Measurements from ENCODE around the gene GAREM2. TPM values are rescaled to one million over a fixed set of nuclear protein-coding genes. Genes with fewer than 3 reads are reported as not detected.

The GAREM2 gene
- total and polyA plus RNA-seq, 4 experiments from 2014 or later, result 0.14 to 3.6 (median 2.7) TPM

DNA sequence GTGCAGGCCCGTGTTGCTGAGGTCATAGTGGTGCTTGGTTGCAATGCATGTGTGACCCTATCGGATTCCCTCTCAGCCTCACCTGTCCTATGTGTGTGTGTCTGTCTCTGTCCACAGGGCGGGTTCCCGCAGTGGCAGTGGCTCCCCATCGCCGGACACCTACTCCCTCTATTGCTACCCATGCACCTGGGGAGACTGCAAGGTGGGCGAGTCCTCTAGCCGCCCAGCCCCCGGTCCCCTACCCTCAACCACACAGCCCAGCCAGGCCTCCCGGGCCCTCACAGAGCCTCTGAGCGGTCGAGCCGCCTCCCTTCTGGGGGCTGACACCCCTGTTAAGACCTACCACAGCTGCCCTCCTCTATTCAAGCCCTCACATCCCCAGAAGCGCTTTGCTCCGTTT is 14.2 kb downstream of the GAREM2 start:
- Histone ChIP-seq H3K36me3 (ENCODE audit: insufficient read depth, low read length) (peaks cover 13% of the 10 kb centered on the region), H3K27me3 (ENCODE audit: insufficient read depth, low read length) (no peaks in the 10 kb centered on the region), H3K9me3 (ENCODE audit: control insufficient read depth in 1 of 2, low read length in 2 of 2) (no peaks in the 10 kb centered on the region), H3K27ac (ENCODE audit: low read depth, low read length) (no peak overlapping the region), H3K4me1 (ENCODE audit: insufficient read depth, low read length) (peaks cover 19% of the 10 kb centered on the region), H3K4me3 (ENCODE audit: low read length in 2 of 2) (no peak overlapping the region)
- H3K9me3 Mint-ChIP-seq, result no peaks in the 10 kb centered on the region
- H3K4me1 Mint-ChIP-seq, result peaks cover 10 to 22% (median 14%) of the 10 kb centered on the region in 4 donors
- intact Hi-C loops (cut with micrococcal nuclease), result no loop called here
- no peaks in the 10 kb centered on the region for H3K27me3 Mint-ChIP-seq
- DNase-seq, result no peak
- H3K36me3 Mint-ChIP-seq, result peaks cover 13 to 21% of the 10 kb centered on the region in 2 donors
- H3K27ac Mint-ChIP-seq, result peak overlapping the region in 2 of 7 donors; percentile 62 to 66
- ChIA-PET CTCF (ENCODE audit: partially characterized antibody) (interaction anchor here (0.8 to 4.3 kb wide), 3 partner anchors 11 to 196 kb away, joined by 3 to 17 read pairs (median 3); no protein-coding TSS in a partner anchor), POLR2A (ENCODE audit: partially characterized antibody) (interaction anchor here (0.8 kb wide), 1 partner anchor 548 kb away, joined by 3 read pairs; no protein-coding TSS in a partner anchor)
- H3K4me3 Mint-ChIP-seq, result peak overlapping the region in 3 of 8 donors; percentile 63 to 73 (median 70)

DNA sequence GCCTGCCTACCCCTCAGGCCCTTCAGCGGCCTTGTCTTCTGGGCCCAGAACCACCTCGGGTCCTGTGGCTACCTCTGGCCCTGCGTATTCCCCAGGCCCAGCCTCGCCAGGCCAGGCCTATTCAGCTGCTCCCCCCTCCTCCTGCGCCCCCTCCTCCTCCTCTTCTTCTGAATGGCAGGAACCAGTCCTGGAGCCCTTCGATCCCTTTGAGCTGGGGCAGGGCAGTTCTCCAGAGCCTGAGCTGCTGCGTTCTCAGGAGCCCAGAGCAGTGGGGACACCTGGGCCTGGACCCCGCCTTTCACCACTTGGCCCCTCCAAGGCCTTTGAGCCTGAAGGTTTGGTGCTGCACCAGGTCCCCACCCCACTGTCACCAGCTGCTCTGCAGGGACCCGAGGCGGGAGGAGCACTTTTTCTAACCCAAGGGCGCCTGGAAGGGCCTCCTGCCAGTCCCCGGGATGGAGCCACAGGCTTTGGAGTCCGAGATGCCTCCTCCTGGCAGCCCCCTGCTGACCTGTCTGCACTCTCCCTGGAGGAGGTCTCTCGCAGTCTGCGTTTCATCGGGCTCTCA is 14.7 kb downstream of the GAREM2 start:
- intact Hi-C loops (cut with micrococcal nuclease), result no loop called here

DNA sequence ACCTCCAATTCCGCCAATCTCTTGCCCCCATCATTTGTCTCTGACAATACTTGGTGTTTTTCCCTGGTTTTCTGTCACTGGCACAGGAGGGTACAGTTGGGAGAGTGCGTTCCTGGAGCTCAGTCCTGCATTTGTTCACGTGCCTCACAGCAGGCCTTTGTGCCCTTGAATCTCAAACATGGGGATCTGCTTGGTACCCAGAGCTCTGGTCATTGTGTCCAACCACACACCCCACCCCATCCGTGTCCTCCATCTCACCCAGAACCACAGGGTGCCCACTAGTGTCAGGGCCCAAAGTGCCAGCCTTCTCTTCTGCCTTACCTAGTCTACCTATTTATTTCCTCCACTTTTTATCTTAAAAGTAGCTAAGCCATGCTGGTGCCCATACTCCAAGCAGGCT is 16.2 kb downstream of the GAREM2 start:
- POLR2A ChIA-PET (ENCODE audit: partially characterized antibody), result interaction anchor here (1.1 kb wide), 1 partner anchor 56 kb away, joined by 3 read pairs; no protein-coding TSS in a partner anchor
- H3K9me3 Mint-ChIP-seq, result no peaks in the 10 kb centered on the region
- no peak for DNase-seq
- peaks cover 7 to 16% (median 9%) of the 10 kb centered on the region in 4 donors for H3K4me1 Mint-ChIP-seq
- CTCF ChIA-PET (ENCODE audit: partially characterized antibody), result interaction anchor here (1.6 to 1.9 kb wide), 2 partner anchors 11 kb away, joined by 5 read pairs; no protein-coding TSS in a partner anchor
- Histone ChIP-seq H3K4me3 (ENCODE audit: low read length in 2 of 2) (no peak overlapping the region), H3K36me3 (ENCODE audit: insufficient read depth, low read length) (peaks cover 28% of the 10 kb centered on the region), H3K9me3 (ENCODE audit: control insufficient read depth in 1 of 2, low read length in 2 of 2) (no peaks in the 10 kb centered on the region), H3K27me3 (ENCODE audit: insufficient read depth, low read length) (no peaks in the 10 kb centered on the region), H3K4me1 (ENCODE audit: insufficient read depth, low read length) (peaks cover 15% of the 10 kb centered on the region), H3K27ac (ENCODE audit: low read depth, low read length) (no peak overlapping the region)
- intact Hi-C loops (cut with micrococcal nuclease), result no loop called here
- no peaks in the 10 kb centered on the region for H3K27me3 Mint-ChIP-seq
- peak overlapping the region in 5 of 7 donors; percentile 14 to 69 (median 59) for H3K27ac Mint-ChIP-seq
- H3K36me3 Mint-ChIP-seq, result peaks cover 13 to 37% of the 10 kb centered on the region in 2 donors
- H3K4me3 Mint-ChIP-seq, result peak overlapping the region in 1 of 8 donors; percentile 79

More for the DNA sequence above, 14.7 kb downstream of the GAREM2 start:
- Mint-ChIP-seq H3K9me3 (no peaks in the 10 kb centered on the region), H3K27me3 (no peaks in the 10 kb centered on the region), H3K4me3 (peak overlapping the region in 1 of 8 donors; percentile 43), H3K36me3 (peaks cover 13 to 25% of the 10 kb centered on the region in 2 donors), H3K4me1 (peaks cover 10 to 22% (median 14%) of the 10 kb centered on the region in 4 donors), H3K27ac (peak overlapping the region in 1 of 7 donors; percentile 62)
- Histone ChIP-seq H3K27me3 (ENCODE audit: insufficient read depth, low read length) (no peaks in the 10 kb centered on the region), H3K4me3 (ENCODE audit: low read length in 2 of 2) (no peak overlapping the region), H3K27ac (ENCODE audit: low read depth, low read length) (no peak overlapping the region), H3K4me1 (ENCODE audit: insufficient read depth, low read length) (peaks cover 19% of the 10 kb centered on the region), H3K9me3 (ENCODE audit: control insufficient read depth in 1 of 2, low read length in 2 of 2) (no peaks in the 10 kb centered on the region), H3K36me3 (ENCODE audit: insufficient read depth, low read length) (peaks cover 14% of the 10 kb centered on the region)
- POLR2A ChIA-PET (ENCODE audit: partially characterized antibody), result interaction anchor here (0.8 kb wide), 1 partner anchor 549 kb away, joined by 3 read pairs; no protein-coding TSS in a partner anchor
- DNase-seq, result no peak
- CTCF ChIA-PET (ENCODE audit: partially characterized antibody), result interaction anchor here (0.8 to 1.5 kb wide), 2 partner anchors 12 to 196 kb away, joined by 3 read pairs; no protein-coding TSS in a partner anchor

DNA sequence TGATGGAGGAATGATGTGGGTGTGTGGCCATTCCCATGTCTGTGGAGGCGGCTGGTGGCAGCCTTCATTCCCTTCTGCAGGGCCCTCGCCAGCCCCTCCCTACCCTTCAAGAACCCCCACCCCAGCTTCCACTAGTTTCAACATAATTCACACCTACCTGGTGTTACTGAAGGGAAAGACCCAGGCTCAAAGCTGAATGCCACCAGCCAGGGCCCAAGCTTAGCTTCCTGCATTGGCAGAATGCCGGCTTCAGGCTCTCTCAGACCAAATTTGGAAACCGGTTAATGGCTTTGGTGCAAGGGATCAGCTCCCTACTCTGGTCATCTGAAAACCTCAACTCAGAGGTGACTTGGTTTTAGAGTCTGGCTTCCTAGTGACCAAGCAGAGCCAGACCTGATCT is 16.9 kb downstream of the GAREM2 start:
- Mint-ChIP-seq H3K27ac (no peak overlapping the region), H3K36me3 (peaks cover 19 to 43% of the 10 kb centered on the region in 2 donors), H3K9me3 (no peaks in the 10 kb centered on the region), H3K27me3 (no peaks in the 10 kb centered on the region), H3K4me3 (no peak overlapping the region), H3K4me1 (peaks cover 7 to 15% (median 9%) of the 10 kb centered on the region in 4 donors)
- DNase-seq, result no peak
- H3K4me3 ChIP-seq (ENCODE audit: low read length in 2 of 2), result no peak overlapping the region
- H3K27ac ChIP-seq (ENCODE audit: low read depth, low read length), result no peak overlapping the region
- peaks cover 15% of the 10 kb centered on the region for H3K4me1 ChIP-seq (ENCODE audit: insufficient read depth, low read length)
- intact Hi-C loops (cut with micrococcal nuclease), result no loop called here
- no peaks in the 10 kb centered on the region for H3K9me3 ChIP-seq (ENCODE audit: control insufficient read depth in 1 of 2, low read length in 2 of 2)
- ChIA-PET CTCF (ENCODE audit: partially characterized antibody) (interaction anchor here (1.9 kb wide), 1 partner anchor 10 kb away, joined by 5 read pairs; no protein-coding TSS in a partner anchor), POLR2A (ENCODE audit: partially characterized antibody) (interaction anchor here (1.1 kb wide), 1 partner anchor 56 kb away, joined by 3 read pairs; no protein-coding TSS in a partner anchor)
- H3K27me3 ChIP-seq (ENCODE audit: insufficient read depth, low read length), result no peaks in the 10 kb centered on the region
- peaks cover 35% of the 10 kb centered on the region for H3K36me3 ChIP-seq (ENCODE audit: insufficient read depth, low read length)

DNA sequence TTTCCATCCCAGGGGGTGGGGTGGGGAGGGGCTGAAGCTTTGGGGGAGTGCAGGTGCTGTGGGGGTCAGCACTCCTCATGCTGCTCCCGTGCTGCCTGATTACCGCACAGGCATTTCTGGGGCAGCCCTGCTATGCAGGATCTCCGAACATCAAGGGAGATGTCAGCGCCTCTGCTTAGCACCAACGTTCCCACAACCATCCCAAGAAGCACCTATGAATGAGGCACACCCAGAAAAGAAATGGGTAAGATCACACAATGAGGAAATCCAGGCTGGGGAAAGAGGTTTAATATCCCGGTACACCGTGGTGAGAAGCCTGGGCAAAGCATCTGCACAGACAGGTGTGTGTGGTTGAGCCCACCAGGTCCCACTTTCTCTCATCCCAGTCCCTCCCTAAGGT is 17.5 kb downstream of the GAREM2 start:
- Mint-ChIP-seq H3K4me1 (peaks cover 6 to 13% (median 7%) of the 10 kb centered on the region in 4 donors), H3K9me3 (no peaks in the 10 kb centered on the region), H3K27ac (peak overlapping the region in 1 of 7 donors; percentile 70), H3K4me3 (no peak overlapping the region), H3K36me3 (peaks cover 25 to 49% of the 10 kb centered on the region in 2 donors), H3K27me3 (no peaks in the 10 kb centered on the region)
- H3K4me1 ChIP-seq (ENCODE audit: insufficient read depth, low read length), result peaks cover 12% of the 10 kb centered on the region
- H3K27ac ChIP-seq (ENCODE audit: low read depth, low read length), result no peak overlapping the region
- intact Hi-C loops (cut with micrococcal nuclease), result no loop called here
- no peaks in the 10 kb centered on the region for H3K27me3 ChIP-seq (ENCODE audit: insufficient read depth, low read length)
- H3K36me3 ChIP-seq (ENCODE audit: insufficient read depth, low read length), result peaks cover 41% of the 10 kb centered on the region
- no peak overlapping the region for H3K4me3 ChIP-seq (ENCODE audit: low read length in 2 of 2)
- CTCF ChIA-PET (ENCODE audit: partially characterized antibody), result interaction anchor here (1.9 kb wide), 1 partner anchor 9 kb away, joined by 5 read pairs; no protein-coding TSS in a partner anchor
- POLR2A ChIA-PET (ENCODE audit: partially characterized antibody), result interaction anchor here (1.1 kb wide), 1 partner anchor 55 kb away, joined by 3 read pairs; no protein-coding TSS in a partner anchor
- DNase-seq, result no peak
- H3K9me3 ChIP-seq (ENCODE audit: control insufficient read depth in 1 of 2, low read length in 2 of 2), result no peaks in the 10 kb centered on the region

DNA sequence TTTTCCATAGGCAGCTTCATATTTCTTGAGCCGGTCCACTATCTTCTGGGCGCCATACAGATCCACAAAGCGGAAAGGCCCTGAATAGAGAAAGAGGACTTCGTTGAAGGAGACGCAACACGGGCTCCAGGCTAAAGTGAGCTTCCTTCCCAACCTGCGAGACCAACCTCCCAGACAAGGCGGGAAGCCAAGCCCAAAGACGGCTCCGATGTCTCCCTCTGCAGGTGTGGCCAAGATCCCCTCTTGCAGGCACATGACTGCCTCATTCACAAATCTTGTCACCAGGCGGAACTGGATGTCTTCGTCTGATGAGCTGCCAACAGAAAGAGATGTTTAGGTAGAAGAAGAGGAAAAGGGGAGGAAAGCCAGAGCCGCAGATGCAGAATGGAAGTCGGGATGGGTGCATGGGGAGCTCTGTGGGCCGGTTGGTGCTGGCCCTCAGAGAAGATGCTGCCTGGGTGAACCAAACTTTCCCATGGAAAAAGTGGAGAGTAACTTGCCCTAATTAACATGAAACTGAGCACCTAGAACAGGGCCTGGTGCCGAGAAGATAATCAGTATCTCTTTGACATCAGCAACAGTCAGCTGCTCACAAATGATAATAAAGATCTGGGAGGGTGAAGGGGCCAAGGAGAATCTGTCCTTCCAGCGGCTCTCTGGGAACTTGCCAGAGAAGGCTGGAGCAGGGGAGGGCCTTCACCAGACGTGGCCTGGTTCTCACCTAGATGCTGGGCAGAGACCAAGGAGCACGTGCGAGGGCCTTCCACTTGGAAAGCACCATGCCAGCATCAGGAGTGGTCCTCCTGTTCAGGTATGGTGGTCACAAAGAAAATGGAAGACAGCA is 18.6 kb downstream of the GAREM2 start:
- Histone ChIP-seq H3K4me1 (ENCODE audit: insufficient read depth, low read length) (peaks cover under 1% of the 10 kb centered on the region), H3K36me3 (ENCODE audit: insufficient read depth, low read length) (peaks cover 49% of the 10 kb centered on the region), H3K27ac (ENCODE audit: low read depth, low read length) (no peak overlapping the region), H3K4me3 (ENCODE audit: low read length in 2 of 2) (no peak overlapping the region), H3K27me3 (ENCODE audit: insufficient read depth, low read length) (no peaks in the 10 kb centered on the region), H3K9me3 (ENCODE audit: control insufficient read depth in 1 of 2, low read length in 2 of 2) (no peaks in the 10 kb centered on the region)
- peaks cover 0 to 2% (median under 1%) of the 10 kb centered on the region in 4 donors for H3K4me1 Mint-ChIP-seq
- intact Hi-C loops (cut with micrococcal nuclease), result no loop called here
- DNase-seq, result no peak
- H3K27me3 Mint-ChIP-seq, result no peaks in the 10 kb centered on the region
- no peaks in the 10 kb centered on the region for H3K9me3 Mint-ChIP-seq
- ChIA-PET CTCF (ENCODE audit: partially characterized antibody) (no interaction called here), POLR2A (ENCODE audit: partially characterized antibody) (no interaction called here)
- H3K36me3 Mint-ChIP-seq, result peaks cover 29 to 59% of the 10 kb centered on the region in 2 donors
- no peak overlapping the region for H3K4me3 Mint-ChIP-seq
- H3K27ac Mint-ChIP-seq, result peak overlapping the region in 1 of 7 donors; percentile 42
